ENCODE data around the gene DDX3X.
"Not testable (repeated sequence)": the region's sequence is repeated elsewhere in the genome, so short reads cannot be mapped to it uniquely, and the experiment has no call there.

The DDX3X gene

DNA sequence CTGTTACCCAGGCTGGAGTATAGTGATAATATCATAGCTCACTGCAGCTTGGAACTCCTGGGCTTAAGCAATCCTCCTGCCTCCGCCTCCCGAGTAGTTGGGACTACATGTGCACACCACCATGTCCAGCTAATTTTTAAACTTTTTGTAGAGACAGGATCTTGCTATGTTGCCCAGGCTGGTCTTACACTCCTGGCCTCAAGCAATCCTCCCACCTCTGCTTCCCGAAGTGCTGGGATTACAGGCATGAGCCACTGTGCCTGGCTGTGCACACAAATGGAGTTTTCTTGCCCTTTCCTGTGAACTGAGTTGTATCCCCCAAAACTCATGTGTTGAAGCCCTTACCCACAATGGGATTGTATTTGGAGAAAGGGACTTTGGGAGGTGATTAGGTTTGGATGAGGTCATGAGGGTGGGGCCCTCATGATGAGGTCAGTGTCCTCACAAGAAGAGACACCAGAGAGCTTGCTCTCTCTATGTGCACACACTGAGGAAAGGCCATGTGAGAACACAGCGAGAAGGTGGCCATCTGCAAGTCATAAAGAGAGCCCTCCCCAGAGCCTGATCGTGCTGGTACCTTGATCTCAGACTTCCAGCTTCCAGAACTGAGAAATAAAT is 40.1 kb downstream of the DDX3X start:
- DNase-seq (ENCODE audit: low read depth), result no peak

DNA sequence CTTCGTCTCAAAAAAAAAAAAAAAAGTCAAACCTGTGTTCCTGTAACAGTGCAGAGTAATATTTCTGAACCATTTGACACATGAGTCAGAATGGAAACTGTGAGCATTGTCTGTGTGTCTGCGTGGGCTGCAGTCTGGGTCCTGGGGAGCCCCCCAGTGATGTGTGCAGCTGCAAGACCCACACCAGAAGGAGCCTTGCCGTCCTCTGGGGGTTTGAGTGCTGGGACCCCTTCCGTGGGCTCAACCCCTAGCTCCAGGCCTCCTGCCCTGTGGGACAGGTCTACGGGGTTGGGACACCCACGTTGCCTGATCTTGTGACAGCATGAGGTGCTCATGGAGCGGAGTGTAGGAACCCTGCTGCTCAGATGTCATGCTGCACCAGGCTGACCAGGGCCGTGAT is 43.7 kb downstream of the DDX3X start:
- DNase-seq (ENCODE audit: low read depth), result no peak

DNA sequence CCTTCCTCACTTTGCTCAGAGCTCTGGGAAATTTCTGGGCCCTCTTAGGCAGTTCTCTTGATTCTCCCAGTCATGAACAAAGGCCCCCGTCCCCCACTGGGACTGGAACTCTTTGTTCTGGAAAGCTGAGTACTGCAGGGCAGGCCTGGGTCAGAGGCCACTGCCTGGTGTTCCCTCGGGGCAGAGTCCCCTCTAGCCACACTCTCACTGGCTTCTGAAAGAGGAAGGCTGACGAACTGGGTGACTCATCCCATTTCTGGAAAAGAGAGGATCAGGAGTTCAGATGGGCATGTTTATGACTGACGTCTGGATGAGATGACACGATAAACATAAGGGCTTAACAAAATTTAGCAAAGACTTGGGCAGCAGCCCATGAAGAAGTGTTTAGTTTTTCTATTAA is 47.7 kb downstream of the DDX3X start:
- DNase-seq (ENCODE audit: low read depth), result peak; percentile 80

DNA sequence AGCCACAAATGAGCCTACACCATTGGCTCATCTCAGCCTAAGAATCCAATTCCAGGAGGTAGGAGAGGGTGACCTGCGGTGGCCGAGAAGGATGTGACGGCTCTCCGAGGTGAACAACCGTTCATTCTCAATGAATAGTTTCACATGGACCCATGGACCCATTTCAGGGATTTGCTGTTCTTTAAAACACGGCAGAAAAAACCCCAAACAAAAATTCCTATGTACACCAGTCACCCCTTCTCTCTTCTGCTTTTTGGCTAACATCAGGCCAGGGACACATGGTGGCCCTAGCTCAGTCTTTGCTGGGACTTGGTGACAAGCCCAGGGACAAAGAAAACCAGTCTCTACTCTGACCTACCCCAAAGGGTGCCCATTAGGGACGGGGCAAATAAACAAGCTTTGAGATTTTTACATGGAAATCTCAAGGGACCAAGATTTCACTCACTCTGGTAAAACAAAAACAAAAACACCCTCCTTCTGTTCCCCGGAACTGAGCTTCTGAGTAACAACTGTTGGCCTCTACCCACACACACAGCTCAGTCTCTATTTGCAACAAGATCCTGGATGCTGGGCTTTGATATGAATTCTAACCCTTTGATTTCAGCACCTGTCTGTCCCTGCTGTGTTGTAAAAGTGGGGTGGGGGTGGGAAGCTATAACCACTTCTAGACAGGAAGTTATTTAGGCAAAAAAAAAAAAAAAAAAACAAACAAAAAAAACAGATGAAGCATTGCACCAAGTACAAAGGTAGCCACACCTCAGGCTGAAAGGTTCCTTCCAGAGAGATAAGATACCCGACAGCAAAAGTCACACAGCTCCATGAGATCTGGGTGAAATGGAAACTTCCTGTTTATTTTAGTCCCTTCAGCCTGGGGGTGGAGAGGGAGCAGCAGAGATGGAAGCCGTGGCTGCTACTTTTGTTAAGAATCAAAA is 49.0 kb downstream of the DDX3X start:
- DNase-seq (ENCODE audit: low read depth), result peak; percentile 34

DNA sequence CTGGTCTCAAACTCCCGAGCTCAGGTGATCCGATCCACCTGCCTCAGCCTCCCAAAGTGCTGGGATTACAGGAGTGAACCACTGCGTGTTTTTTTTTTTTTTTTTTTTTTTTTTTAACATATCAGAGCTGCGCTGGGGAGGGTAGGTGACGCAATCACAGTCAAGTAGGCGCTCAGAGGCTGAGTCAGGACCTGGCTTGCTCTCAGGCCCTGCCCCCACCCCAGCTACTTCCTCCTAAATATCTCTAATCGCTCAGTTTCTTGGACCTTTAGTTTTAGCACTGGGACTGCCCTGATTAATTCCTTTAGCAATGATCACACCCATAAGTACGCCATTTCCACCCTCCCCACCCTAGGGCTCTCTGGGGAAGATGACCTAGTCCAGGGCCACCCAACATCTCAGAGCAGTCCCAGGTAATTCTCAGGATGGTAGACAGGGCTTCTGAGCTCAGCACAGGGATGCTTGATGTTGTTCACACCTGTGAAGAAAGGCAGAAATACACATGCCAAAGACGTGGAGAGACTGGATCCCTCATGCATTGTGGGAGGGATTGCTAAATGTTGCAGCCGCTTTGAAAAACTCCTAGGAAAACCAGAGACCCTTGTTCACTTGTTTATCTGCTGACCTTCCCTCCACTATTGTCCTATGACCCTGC is 50.2 kb downstream of the DDX3X start:
- DNase-seq (ENCODE audit: low read depth), result peak; percentile 15

DNA sequence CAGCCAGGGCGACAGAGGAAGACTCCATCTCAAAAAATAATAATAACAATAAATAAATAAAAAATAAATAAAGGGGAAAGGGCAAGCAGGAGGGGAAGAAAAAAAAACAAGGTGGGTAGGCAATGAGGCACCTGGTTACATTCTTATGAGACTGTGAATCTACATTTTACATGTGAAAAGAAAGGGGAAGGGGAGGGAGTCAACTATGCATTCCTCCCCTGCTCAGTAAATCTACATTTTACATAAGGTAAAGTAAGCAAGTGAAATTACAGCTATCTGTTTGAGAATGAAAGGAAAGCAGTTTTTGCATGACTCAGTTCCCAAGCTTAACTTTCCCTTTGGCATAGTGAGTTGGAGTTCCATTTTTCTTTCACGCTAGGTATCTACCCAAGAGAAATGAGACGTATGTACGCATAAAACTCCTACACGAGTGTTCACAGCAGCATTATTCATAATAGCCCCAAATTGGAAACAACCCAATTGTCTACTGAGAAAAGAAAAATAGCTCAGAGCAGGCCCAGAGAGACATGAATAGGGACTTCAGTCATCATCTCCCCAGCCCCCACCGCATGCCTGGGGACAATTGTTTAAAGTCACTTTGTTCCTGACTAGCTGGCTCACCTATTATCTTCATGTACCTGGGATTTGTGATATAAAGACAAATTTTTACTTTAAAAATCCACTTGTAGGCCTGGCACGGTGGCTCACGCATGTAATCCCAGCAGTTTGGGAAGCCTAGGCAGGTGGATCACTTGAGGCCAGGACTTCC is 52.4 kb downstream of the DDX3X start:
- no peak for DNase-seq (ENCODE audit: low read depth)

DNA sequence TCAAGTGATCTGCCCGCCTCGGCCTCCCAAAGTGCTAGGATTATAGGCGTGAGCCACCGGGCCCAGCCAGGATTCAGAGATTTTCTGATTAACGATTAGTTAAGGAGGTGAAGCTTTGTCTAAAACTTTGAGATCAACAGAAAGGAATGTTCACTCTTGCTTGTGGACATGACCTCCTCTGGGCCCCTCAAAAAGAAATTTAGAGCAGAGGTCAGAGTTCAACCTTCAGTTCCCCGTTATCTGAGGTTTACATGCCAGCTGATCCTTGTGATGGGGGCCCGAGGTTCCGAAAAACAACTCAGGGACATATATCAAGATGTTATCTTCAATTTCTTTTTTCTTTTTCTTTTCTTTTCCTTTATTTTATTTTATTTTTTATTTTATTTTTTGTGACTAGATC is 54.6 kb downstream of the DDX3X start:
- DNase-seq (ENCODE audit: low read depth), result no peak

DNA sequence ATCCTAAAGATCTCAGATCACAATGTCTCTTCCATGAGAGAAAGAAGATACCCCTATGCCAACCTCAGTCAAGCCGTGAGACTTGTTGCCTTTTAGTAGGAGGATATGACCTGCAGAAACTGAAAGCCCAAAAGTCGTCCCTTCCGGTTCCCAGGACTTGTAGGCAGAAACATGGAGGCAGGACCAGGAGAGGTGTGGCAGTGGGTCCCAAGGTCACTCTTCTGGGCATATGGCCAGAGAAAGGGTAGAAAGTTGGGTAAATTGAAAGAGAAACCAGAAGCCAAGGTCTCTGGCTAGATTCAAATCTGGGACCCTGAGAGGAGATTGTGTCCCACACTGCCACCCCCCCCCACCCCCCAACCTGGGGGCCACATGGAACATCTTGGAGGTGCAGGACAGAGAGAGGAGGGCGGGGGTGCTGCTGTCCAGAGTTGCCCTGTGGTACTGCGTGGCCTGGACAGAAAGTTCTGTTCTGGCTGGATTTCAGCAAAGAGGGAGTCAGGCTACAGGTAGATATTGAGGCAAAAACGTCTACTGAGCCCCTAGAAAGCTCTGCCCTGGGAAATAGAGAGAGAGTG is 55.4 kb downstream of the DDX3X start:
- DNase-seq (ENCODE audit: low read depth), result no peak

DNA sequence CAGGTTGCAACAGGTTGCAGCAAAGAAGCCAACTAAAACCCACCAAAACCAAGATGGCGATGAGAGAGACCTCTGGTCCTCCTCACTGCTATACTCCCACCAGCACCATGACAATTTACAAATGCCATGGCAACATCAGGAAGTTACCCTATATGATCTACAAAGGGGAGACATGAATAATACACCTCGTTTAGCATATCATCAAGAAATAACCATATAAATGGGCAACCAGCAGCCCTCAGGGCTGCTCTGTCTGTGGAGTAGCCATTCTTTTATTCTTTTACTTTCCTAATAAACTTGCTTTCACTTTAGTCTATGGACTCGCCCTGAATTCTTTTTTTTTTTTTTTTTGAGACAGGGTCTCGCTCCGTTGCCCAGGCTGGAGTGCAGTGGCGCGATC is 56.6 kb downstream of the DDX3X start:
- DNase-seq (ENCODE audit: low read depth), result not testable (repeated sequence)

DNA sequence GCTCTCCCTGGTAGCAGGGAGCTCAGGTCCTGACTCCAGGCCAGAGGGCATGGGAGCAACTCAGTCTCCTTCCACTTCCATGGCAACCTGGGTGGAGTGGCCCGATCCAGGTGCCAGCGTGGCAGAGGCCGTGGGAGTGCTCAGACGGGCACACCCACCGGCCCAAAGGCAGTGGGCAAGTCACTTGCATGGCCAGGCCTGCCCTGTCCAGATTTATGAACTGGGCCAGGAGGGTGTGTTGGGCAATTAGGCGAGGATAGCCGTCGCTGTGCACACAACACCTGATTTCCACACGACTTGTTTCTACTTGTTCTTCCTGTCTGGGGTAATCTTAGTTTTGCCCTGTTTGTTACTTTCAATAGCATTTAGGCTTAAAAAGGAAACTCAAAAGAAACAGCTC is 57.6 kb downstream of the DDX3X start:
- DNase-seq (ENCODE audit: low read depth), result no peak

DNA sequence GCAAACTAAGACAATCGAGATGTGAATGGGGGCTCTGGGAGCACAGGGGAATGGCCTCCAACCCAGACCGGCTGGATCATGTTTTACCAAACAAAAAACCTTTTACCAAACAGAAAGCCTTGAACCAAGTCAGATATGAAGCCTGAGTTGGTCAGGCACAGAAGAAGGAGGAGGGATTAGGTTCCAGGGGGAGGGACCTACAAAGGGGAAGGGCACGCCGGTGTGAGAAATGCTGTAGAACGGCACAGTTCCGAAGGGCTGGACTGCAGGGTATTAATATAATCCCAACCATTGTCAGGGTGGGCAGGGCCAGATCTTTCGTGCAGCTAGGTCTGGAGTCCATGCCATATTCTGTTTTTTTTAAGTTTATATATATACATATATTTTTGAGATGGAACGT is 60.3 kb downstream of the DDX3X start:
- DNase-seq (ENCODE audit: low read depth), result no peak

DNA sequence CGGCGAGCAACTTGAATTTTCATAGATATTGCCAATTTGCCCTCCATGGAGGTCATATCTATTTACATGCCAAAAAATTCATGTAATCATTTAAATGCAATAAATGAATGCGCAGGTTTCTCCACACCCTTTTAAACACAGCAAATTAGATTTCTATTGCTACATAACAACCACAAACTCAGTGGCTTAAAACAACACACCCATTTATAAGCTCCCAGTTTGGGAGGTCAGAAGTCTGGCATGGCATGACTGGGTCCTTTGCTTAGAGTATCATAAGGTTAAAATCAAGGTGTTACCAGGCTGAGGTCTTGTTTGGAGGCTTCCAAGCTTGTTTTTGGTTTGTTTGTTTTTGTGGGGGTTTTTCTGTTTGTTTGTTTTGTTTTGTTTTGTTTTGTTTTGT is 63.3 kb downstream of the DDX3X start:
- DNase-seq (ENCODE audit: low read depth), result no peak

DNA sequence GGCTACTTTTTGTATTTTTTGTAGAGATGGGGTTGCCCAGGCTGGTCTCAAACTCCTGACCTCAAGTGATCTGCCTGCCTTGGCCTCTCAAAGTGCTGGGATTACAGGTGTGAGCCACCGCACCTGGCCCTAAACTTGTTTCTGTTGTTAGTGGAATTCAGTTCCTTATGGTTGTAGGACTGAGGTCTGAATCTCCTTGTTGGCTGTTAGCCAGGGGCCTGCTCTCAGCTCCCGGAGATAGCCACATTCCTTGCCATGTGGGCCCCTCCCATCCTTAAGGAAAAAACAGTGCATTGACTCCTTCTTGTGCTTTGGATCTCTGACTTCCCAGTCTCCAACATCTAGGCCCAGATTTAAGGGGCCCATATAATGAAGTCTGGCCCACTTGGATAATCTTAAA is 63.8 kb downstream of the DDX3X start:
- no peak for DNase-seq (ENCODE audit: low read depth)

DNA sequence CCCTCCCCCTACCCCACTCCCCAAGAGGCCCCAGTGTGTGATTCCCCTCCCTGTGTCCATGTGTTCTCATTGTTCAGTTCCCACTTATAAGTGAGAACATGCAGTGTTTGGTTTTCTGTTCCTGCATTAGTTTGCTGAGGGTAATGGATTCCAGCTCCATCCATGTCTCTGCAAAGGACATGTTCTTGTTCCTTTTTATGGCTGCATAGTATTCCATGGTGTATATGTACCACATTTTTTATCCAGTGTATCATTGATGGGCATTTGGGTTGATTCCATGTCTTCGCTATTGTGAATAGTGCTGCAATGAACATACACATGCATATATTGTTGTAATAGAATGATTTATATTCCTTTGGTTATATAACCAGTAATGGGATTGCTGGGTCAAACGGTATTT is 68.6 kb downstream of the DDX3X start:
- DNase-seq (ENCODE audit: low read depth), result not testable (repeated sequence)

DNA sequence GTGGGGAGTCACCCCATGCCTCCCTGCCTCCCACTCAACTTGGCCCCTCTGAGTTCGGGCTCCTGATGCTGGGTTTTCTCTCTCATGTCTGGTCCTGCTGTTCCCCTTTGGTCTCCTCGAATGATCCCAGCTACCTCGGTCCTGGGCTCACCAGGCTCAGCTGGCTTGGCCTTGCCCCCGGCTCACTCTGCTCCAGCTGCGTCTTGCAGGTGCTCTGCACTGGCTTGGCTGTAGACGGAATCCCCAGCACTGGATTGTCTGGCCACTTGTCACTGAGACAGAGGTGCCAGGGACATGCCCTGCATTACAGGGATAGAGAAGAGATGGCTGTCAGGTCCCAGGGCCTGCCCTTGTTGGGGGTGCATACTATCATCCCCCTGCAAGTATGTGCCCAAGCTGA is 71.6 kb downstream of the DDX3X start:
- no peak for DNase-seq (ENCODE audit: low read depth)

DNA sequence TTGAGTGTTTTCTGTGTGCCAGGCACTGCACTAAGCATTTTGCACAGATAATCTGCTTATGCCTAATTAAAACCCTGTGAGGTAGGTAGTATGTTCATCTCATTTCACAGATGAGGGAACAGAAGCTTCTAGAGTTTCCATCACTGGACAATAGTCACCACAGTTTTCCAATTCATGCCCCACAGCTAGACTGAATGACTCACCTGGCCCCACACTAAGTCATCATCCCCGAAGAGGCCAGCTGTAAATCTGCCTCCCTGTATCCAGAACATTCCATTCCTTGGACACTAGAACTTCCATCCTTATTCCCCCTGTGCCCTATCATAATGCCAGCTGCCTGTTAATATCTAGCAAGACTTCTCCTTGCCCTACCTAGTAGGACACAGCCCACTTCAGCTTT is 72.2 kb downstream of the DDX3X start:
- DNase-seq (ENCODE audit: low read depth), result no peak

DNA sequence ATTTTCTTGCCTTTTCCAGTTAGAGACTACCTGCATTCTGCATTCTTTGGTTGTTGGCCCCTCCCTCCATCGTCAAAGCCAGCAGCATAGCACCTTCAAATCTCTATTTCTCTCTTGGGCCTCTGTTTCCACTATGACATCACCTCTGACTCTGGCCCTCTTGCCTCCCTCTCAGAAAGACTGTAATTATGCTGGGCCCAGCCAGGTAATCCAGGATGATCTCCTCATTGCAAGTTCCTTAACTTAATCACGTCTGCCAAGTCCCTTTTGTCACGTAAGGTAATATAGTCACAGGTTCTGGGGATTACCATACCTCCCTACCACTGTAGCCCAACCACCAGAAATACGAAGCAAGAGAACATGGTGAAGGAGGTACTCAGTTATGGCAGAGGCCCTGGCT is 73.9 kb downstream of the DDX3X start:
- no peak for DNase-seq (ENCODE audit: low read depth)

DNA sequence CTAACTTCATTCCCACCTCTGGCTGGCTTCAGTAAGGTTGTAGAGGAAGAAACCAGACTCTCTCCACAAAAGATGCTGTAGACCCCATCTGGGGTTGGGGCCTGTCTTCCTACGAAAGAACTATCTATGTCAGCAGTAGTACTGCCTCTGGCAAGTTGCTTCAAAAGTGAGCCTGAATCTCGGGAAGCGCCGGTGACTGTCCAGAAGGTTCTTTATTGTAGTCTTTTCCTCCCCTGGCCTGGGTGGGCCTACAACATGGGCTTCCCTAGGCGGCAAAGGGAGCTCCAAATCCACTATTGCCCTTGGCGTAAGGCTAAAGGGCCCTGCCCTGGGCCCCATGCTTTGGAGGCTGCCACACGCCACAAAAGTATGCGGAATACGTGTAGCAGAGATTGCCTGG is 74.6 kb downstream of the DDX3X start:
- DNase-seq (ENCODE audit: low read depth), result no peak

DNA sequence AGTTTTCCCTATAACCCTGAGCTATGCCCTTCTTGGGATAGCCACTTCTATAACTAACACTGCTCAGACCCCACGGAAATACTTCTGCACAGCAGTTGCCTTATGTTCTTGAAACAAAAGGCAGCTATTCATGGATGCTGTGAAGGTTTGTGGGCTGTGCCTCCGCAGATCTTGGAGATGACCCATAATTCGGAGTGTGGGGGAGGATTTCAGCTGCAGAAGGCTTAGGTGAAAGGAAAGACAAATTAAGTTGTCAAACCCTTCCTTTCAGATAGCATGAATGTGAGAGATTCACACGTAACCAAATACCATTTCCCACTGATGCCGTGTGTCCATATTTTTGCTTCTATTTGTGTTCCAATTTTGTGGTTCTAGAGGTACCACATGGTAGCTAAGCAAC is 75.0 kb downstream of the DDX3X start:
- no peak for DNase-seq (ENCODE audit: low read depth)

DNA sequence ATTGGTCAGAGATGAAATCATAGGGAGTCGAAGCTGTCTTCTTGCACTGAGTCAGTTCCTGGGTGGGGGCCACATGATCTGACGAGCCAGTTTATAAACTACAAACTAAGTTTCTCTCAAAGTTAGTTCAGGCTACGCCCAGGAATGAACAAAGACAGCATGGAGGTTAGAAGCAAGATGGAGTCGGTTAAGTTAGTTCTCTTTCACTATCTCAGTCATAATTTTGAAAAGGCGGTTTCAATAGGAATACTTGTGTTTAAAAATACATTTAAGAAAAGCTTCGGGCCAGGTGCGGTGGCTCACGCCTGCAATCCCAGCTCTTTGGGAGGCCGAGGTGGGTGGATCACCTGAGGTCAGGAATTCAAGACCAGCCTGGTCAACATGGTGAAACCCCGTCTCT is 77.3 kb downstream of the DDX3X start:
- DNase-seq (ENCODE audit: low read depth), result not testable (repeated sequence)

DNA sequence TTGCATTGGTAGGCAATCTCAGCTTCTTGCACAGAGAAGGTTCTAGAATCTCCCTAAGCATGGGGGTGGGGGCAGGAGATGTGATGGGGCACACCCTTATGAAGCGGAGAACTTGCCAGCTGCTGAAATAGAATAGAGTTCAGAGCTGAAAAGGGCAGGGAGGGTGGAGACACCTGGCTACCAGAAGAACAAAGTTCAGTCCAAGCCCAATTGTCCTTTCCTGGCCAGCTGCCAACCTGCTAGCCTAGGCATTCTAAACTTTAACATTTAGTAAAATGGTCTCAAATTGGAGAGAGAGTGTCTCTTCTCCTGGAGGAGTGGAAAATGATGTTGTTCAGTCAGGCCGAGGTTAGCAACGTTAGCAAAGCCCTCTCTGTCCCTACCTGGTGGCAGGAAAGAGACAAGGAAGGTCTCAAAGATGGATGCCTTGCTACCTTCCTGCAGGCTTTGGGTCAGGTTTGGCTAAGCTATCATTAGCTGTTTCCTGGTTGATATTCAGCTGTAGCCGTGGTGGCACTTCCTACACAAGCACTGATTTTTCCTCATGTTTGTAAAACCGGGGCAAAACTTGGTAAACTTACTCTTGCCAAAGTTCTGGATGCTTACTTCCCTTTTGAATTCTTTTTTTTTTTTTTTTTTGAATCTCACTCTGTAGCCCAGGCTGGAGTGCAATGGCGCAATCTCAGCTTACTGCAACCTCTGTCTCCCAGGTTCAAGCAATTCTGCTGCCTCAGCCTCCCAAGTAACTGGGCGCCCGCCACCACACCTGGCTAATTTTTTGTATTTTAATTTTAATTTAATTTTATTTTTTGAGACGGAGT is 78.5 kb downstream of the DDX3X start:
- no peak for DNase-seq (ENCODE audit: low read depth)
